HepG2 (cell line): ENCODE data around the gene LRRC3. TPM values are rescaled to one million over a fixed set of nuclear protein-coding genes. Genes with fewer than 3 reads are reported as not detected.

ENCODE experiments used
- CENPT ChIP-seq: sonication (generic); formaldehyde crosslinking; IDR thresholded peaks from 2 replicates; pipeline ENCODE4 v1.8.0; 2022; ENCODE audit warnings: low read depth, mild to moderate bottlenecking, moderate library complexity, missing genetic modification reagents
- MYC ChIP-seq: sonication (generic); formaldehyde crosslinking; IDR thresholded peaks from 2 replicates; pipeline ENCODE4 v1.9.0; 2021; ENCODE audit warnings: missing genetic modification reagents, borderline replicate concordance
- TBP ChIP-seq: sonication (generic); formaldehyde crosslinking; IDR thresholded peaks from 2 replicates; pipeline ENCODE4 v1.5.0; 2020; ENCODE audit warnings: missing genetic modification reagents
- ZBTB38 ChIP-seq: sonication (generic); formaldehyde crosslinking; IDR thresholded peaks from 2 replicates; pipeline ENCODE4 v1.5.1; 2020; ENCODE audit warnings: mild to moderate bottlenecking, missing genetic modification reagents
- ZNF572 ChIP-seq: sonication (generic); formaldehyde crosslinking; IDR thresholded peaks from 2 replicates; pipeline ENCODE4 v1.5.1; 2020; ENCODE audit warnings: mild to moderate bottlenecking, missing genetic modification reagents
- ZNF589 ChIP-seq: sonication (generic); formaldehyde crosslinking; conservative IDR thresholded peaks from 2 replicates; pipeline ENCODE4 v1.8.0; 2022; ENCODE audit warnings: mild to moderate bottlenecking, moderate library complexity, missing genetic modification reagents
- ZNF768 ChIP-seq: sonication (generic); formaldehyde crosslinking; IDR thresholded peaks from 2 replicates; pipeline ENCODE4 v1.4.0; 2020; ENCODE audit warnings: missing genetic modification reagents
- ZNF772 ChIP-seq: sonication (generic); formaldehyde crosslinking; IDR thresholded peaks from 2 replicates; pipeline ENCODE4 v1.5.0; 2020; ENCODE audit warnings: mild to moderate bottlenecking, missing genetic modification reagents
- polyA plus RNA-seq, 8 experiments: library from polyadenylated mRNA; depleted of rRNA in 3 of 8; stranded (reverse) in 7 of 8; unstranded in 1 of 8; fragments of >200 nt; fragmentation: Illumina TruSeq in 4 of 8; extraction: Trizol in 4 of 8; gene quantifications; 2 replicates each; pipeline versions ENCODE4 v1.2.1 to v1.2.3, GENCODE V29; 2011 to 2016; ENCODE audit warnings: low read depth in 4 of 8, missing spikeins in 1 of 8, mixed read lengths in 1 of 8; ENCODE audit not compliant: insufficient read depth in 1 of 8
- total RNA-seq, 5 experiments: library from RNA; depleted of rRNA; stranded (reverse); fragments of >200 nt; fragmentation: Illumina TruSeq; extraction: Trizol; gene quantifications; 2 replicates each; pipeline ENCODE4 v1.2.3, GENCODE V29; 2016; ENCODE audit warnings: low read depth in 1 of 5
- TF ChIP-seq, protein P1 (sequence below): IDR thresholded peaks from 2 replicates; pipeline ENCODE4 v1.6.1; 2012; ENCODE audit warnings: low read length, improper control_type of control experiment
- TF ChIP-seq, protein P2 (sequence below): sonication (generic); formaldehyde crosslinking; IDR thresholded peaks from 2 replicates; pipeline ENCODE4 v1.8.1; 2023; ENCODE audit warnings: mild to moderate bottlenecking, missing genetic modification reagents
- TF ChIP-seq, protein P3 (sequence below): sonication (generic); formaldehyde crosslinking; IDR thresholded peaks from 2 replicates; pipeline ENCODE4 v1.9.0; 2022; ENCODE audit warnings: low read depth, missing genetic modification reagents
- TF ChIP-seq, protein P4 (sequence below): sonication (generic); formaldehyde crosslinking; IDR thresholded peaks from 2 replicates; pipeline ENCODE4 v1.4.0; 2020; ENCODE audit warnings: missing genetic modification reagents, borderline replicate concordance
- TF ChIP-seq, protein P5 (sequence below): sonication (generic); formaldehyde crosslinking; IDR thresholded peaks from 2 replicates; pipeline ENCODE4 v1.8.1; 2022; ENCODE audit warnings: mild to moderate bottlenecking, missing genetic modification reagents
- TF ChIP-seq, protein P6 (sequence below): sonication (generic); formaldehyde crosslinking; IDR thresholded peaks from 2 replicates; pipeline ENCODE4 v1.4.0; 2020; ENCODE audit warnings: low read depth, mild to moderate bottlenecking, missing genetic modification reagents
- TF ChIP-seq, protein P7 (sequence below): sonication (generic); formaldehyde crosslinking; IDR thresholded peaks from 2 replicates; pipeline ENCODE4 v1.4.0; 2020; ENCODE audit warnings: mild to moderate bottlenecking, missing genetic modification reagents

The LRRC3 gene
- total and polyA plus RNA-seq, 2 of the 13 experiments (the other 11 are each of a cell fraction or from before 2014, with no cell fraction given), result 4.8 to 16.5 TPM

DNA sequence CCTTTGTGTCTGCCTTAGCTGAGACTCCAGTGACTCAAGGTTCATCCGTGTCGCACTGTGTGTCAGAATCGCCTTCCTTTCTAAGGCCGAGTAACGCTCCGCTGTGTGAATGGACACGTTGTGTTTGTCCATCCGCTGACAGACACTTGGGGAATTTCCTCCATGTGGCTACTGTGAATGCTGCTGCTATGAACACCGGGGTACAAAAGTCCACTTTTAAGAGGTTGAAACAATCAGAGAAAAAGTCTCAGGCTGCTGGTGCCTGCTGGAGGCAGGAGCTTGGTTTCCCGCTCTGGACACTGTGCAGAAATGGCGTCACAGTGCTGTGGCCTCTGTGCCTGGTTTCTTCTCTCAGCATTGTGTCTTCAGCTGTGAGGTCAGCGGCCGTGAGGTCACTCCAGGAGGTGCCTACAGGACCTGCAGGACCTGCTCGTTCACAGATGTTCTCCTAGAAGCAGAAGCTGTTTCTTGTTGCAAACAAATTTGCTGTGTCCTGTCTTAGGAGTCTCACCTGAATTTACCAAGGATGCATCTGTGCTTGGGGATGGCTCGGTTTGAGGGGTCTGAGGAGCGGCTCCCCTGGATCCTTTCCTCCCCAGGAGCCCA is 50.5 kb downstream of the LRRC3 start (continued):
- TF ChIP-seq, protein P1, sequence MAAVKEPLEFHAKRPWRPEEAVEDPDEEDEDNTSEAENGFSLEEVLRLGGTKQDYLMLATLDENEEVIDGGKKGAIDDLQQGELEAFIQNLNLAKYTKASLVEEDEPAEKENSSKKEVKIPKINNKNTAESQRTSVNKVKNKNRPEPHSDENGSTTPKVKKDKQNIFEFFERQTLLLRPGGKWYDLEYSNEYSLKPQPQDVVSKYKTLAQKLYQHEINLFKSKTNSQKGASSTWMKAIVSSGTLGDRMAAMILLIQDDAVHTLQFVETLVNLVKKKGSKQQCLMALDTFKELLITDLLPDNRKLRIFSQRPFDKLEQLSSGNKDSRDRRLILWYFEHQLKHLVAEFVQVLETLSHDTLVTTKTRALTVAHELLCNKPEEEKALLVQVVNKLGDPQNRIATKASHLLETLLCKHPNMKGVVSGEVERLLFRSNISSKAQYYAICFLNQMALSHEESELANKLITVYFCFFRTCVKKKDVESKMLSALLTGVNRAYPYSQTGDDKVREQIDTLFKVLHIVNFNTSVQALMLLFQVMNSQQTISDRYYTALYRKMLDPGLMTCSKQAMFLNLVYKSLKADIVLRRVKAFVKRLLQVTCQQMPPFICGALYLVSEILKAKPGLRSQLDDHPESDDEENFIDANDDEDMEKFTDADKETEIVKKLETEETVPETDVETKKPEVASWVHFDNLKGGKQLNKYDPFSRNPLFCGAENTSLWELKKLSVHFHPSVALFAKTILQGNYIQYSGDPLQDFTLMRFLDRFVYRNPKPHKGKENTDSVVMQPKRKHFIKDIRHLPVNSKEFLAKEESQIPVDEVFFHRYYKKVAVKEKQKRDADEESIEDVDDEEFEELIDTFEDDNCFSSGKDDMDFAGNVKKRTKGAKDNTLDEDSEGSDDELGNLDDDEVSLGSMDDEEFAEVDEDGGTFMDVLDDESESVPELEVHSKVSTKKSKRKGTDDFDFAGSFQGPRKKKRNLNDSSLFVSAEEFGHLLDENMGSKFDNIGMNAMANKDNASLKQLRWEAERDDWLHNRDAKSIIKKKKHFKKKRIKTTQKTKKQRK, result no peak
- TF ChIP-seq, protein P2, sequence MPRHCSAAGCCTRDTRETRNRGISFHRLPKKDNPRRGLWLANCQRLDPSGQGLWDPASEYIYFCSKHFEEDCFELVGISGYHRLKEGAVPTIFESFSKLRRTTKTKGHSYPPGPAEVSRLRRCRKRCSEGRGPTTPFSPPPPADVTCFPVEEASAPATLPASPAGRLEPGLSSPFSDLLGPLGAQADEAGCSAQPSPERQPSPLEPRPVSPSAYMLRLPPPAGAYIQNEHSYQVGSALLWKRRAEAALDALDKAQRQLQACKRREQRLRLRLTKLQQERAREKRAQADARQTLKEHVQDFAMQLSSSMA (CRISPR knock-in tag), result no peak
- TF ChIP-seq ZNF572 (CRISPR knock-in tag) (no peak), CENPT (CRISPR knock-in tag) (no peak), ZNF768 (CRISPR knock-in tag) (no peak), ZNF772 (CRISPR knock-in tag) (peak; percentile 75; the same call in 1 of the 2 replicates), ZNF589 (CRISPR knock-in tag) (0 out of 2 replicates have a peak, but pooled peaks have one; percentile 29), MYC (CRISPR knock-in tag) (peak; percentile 91), ZBTB38 (CRISPR knock-in tag) (peak; percentile 30; the same call in 1 of the 2 replicates), TBP (CRISPR knock-in tag) (no peak)
- TF ChIP-seq, protein P3, sequence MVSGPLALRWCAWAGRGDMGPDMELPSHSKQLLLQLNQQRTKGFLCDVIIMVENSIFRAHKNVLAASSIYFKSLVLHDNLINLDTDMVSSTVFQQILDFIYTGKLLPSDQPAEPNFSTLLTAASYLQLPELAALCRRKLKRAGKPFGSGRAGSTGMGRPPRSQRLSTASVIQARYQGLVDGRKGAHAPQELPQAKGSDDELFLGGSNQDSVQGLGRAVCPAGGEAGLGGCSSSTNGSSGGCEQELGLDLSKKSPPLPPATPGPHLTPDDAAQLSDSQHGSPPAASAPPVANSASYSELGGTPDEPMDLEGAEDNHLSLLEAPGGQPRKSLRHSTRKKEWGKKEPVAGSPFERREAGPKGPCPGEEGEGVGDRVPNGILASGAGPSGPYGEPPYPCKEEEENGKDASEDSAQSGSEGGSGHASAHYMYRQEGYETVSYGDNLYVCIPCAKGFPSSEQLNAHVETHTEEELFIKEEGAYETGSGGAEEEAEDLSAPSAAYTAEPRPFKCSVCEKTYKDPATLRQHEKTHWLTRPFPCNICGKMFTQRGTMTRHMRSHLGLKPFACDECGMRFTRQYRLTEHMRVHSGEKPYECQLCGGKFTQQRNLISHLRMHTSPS (CRISPR knock-in tag), result no peak
- TF ChIP-seq, protein P4, sequence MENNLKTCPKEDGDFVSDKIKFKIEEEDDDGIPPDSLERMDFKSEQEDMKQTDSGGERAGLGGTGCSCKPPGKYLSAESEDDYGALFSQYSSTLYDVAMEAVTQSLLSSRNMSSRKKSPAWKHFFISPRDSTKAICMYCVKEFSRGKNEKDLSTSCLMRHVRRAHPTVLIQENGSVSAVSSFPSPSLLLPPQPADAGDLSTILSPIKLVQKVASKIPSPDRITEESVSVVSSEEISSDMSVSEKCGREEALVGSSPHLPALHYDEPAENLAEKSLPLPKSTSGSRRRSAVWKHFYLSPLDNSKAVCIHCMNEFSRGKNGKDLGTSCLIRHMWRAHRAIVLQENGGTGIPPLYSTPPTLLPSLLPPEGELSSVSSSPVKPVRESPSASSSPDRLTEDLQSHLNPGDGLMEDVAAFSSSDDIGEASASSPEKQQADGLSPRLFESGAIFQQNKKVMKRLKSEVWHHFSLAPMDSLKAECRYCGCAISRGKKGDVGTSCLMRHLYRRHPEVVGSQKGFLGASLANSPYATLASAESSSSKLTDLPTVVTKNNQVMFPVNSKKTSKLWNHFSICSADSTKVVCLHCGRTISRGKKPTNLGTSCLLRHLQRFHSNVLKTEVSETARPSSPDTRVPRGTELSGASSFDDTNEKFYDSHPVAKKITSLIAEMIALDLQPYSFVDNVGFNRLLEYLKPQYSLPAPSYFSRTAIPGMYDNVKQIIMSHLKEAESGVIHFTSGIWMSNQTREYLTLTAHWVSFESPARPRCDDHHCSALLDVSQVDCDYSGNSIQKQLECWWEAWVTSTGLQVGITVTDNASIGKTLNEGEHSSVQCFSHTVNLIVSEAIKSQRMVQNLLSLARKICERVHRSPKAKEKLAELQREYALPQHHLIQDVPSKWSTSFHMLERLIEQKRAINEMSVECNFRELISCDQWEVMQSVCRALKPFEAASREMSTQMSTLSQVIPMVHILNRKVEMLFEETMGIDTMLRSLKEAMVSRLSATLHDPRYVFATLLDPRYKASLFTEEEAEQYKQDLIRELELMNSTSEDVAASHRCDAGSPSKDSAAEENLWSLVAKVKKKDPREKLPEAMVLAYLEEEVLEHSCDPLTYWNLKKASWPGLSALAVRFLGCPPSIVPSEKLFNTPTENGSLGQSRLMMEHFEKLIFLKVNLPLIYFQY (CRISPR knock-in tag), result no peak; the same call in 1 of the 2 replicates
- TF ChIP-seq, protein P5, sequence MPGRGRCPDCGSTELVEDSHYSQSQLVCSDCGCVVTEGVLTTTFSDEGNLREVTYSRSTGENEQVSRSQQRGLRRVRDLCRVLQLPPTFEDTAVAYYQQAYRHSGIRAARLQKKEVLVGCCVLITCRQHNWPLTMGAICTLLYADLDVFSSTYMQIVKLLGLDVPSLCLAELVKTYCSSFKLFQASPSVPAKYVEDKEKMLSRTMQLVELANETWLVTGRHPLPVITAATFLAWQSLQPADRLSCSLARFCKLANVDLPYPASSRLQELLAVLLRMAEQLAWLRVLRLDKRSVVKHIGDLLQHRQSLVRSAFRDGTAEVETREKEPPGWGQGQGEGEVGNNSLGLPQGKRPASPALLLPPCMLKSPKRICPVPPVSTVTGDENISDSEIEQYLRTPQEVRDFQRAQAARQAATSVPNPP (CRISPR knock-in tag), result no peak
- TF ChIP-seq, protein P6, sequence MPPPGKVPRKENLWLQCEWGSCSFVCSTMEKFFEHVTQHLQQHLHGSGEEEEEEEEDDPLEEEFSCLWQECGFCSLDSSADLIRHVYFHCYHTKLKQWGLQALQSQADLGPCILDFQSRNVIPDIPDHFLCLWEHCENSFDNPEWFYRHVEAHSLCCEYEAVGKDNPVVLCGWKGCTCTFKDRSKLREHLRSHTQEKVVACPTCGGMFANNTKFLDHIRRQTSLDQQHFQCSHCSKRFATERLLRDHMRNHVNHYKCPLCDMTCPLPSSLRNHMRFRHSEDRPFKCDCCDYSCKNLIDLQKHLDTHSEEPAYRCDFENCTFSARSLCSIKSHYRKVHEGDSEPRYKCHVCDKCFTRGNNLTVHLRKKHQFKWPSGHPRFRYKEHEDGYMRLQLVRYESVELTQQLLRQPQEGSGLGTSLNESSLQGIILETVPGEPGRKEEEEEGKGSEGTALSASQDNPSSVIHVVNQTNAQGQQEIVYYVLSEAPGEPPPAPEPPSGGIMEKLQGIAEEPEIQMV (CRISPR knock-in tag), result no peak
- TF ChIP-seq, protein P7, sequence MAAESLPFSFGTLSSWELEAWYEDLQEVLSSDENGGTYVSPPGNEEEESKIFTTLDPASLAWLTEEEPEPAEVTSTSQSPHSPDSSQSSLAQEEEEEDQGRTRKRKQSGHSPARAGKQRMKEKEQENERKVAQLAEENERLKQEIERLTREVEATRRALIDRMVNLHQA (CRISPR knock-in tag), result no peak
